Measurements from ENCODE around the gene RIPPLY3.

DNA sequence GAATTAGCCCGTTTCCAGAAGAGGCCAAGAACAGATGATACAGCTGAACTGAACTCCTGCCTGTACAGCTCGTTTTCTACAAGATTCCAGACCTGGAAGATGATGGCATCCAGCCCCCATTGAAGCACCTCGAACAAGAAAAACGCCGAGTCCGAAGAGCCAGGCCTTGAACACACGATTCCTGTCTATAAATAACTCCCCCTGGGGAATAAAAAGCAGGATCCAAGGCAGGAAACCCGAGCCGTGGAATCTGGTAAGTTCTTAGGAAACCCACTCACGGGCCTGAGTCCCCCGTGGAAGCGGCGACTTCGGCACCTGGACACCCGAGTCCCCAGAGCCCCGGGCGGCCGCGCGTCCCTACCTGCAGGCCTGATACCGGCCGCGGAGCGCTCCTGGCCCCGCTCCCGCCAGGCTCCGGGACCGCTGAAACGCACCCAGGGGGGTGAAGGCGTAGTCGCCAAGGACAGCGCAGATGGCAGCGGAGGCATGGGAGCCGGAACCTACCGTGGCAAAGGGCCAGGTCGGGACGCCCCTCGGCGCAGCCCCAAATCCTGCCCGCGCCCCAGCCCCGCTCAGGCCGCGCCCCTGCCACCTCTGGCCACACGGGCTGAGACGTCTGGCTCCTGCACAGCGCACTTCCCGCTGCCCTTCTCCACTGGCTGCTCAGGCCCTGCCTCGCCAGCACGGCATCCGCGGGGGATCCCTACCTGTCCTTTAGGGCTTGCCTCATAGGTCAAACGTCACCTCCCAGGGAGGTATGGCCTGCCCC, 26.0 kb upstream of the RIPPLY3 start:
- TF ChIP-seq POLR2A (IDR thresholded peaks at IDR 0.05), result no peak
- peak in 1 of 12 donors; percentile 5 for TF ChIP-seq CTCF (IDR thresholded peaks at IDR 0.05)
